Glomerular visceral epithelial cell (primary cell): ENCODE data around the gene HEBP1.
"Not testable (repeated sequence)": the region's sequence is repeated elsewhere in the genome, so short reads cannot be mapped to it uniquely, and the experiment has no call there.

Source experiments
- DNase-seq: peaks from one replicate; pipeline ENCODE4 v3.0.0-alpha.2; 2016; ENCODE audit errors: extremely low spot score

Gene HEBP1

GRCh38 chr12:12999959-13000615 is at the start of gene HEBP1:
Gene HEBP1, minus strand, starts transcription at chr12:13000265. Its CDS starts 151 bp downstream, at chr12:13000114.
- DNase-seq = peak; percentile 92

- DNase-seq = no peak
These were observed 49.8 kb upstream of the HEBP1 start for GRCh38 chr12:13049816-13050215.

GRCh38 chr12:13046964-13047363 is 46.9 kb upstream of the HEBP1 start:
- DNase-seq = no peak

- DNase-seq = no peak
These were observed 45.8 kb upstream of the HEBP1 start for GRCh38 chr12:13045816-13046215.

- DNase-seq = no peak
These were observed 44.8 kb upstream of the HEBP1 start for GRCh38 chr12:13044906-13045299.

GRCh38 chr12:13044002-13044905 is 44.2 kb upstream of the HEBP1 start, which contains the start of gene FAM234B:
Gene FAM234B, plus strand, starts transcription at chr12:13044381. Its CDS starts 23 bp downstream, at chr12:13044404.
- DNase-seq = peak; percentile 63

GRCh38 chr12:13042666-13043230 is 42.7 kb upstream of the HEBP1 start:
- no peak for DNase-seq

GRCh38 chr12:13041224-13041623 is 41.2 kb upstream of the HEBP1 start:
- no peak for DNase-seq

- no peak for DNase-seq
These were observed 39.4 kb upstream of the HEBP1 start for GRCh38 chr12:13039328-13039956.

DNA sequence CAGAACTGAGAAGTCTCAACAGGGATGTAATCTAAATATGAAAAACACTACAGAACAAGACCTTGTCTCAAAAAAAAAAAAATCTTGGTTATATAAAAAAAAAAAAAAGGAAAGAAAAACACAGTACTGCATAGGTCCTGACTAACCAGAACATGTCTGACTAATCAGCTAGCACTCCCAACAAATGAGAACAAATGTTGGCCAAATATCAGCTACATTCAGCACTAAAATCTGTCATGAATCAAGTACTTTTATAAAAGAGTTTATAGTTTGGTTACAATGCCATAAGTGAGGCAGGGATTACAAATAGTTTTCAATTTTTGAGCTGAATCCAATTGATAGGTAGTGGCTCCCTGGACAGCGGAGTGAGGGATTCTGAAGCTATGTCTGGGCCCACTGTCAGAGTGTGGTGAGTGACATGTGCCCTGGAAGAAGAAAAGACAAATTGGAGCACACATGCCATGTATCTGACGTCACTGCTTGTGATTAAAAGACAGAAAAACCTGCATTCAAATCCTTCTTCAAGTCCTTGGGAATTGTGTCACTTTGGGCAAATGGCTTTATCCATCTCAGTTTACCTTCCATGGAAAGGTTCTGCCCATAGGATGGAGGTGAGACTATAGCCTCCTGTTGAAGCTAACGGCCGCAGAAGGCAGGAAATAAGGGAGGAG is 38.6 kb upstream of the HEBP1 start:
- DNase-seq = no peak

DNA sequence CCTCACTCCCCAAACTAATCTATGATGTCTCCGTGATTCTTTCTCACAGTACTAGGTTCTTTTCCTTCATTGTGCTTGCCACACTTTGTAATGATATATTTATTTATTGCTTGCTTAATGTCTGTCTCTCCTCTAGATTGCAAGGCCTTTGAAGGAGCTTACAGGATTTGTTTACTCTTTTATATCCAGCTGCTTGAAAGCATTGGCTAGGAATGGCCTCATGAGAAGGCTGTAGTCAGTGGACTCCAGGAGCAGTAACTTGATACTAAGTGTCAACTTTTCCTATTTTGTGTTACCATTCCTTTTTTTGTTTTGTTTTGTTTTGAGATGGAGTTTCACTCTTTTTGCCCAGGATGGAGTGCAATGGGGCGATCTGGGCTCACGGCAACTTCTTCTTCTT is 36.8 kb upstream of the HEBP1 start:
- DNase-seq = no peak

DNA sequence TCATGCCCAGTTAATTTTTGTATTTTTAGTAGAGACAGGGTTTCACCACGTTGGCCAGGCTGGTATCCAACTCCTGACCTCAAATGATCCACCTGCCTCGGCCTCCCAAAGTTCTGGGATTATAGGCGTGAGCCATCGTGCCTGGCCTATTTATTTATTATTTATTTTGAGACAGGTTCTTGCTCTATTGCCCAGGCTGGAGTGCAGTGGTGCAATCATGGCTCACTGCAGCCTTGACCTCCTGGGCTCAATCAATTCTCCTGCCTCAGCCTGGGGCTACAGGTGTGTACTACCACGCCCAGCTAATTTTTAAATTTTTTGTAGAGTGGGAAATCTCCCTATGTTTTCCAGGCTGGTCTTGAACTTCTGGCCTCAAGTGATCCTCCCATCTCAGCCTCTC is 35.3 kb upstream of the HEBP1 start:
- not testable (repeated sequence) for DNase-seq

GRCh38 chr12:13033476-13033875 is 33.4 kb upstream of the HEBP1 start:
- no peak for DNase-seq

DNA sequence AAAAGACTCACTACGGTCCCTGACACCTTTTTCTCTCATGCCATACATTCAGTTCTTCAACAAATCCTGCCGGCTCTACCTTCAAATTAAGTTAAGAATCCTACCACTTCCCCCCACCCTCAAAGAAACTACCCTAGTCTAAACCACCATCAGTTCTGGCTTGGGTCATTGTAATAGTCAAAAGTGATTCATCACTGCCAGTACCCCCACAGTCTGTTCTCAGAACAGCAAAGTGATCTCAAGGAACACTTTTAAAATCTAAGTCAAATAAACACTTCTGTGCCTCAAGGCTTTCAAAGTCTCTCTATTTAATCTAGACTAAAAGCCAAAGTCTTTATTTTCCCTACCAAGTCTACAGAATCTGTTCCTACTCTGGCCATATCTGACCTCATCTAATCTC is 32.1 kb upstream of the HEBP1 start:
- DNase-seq = no peak

DNA sequence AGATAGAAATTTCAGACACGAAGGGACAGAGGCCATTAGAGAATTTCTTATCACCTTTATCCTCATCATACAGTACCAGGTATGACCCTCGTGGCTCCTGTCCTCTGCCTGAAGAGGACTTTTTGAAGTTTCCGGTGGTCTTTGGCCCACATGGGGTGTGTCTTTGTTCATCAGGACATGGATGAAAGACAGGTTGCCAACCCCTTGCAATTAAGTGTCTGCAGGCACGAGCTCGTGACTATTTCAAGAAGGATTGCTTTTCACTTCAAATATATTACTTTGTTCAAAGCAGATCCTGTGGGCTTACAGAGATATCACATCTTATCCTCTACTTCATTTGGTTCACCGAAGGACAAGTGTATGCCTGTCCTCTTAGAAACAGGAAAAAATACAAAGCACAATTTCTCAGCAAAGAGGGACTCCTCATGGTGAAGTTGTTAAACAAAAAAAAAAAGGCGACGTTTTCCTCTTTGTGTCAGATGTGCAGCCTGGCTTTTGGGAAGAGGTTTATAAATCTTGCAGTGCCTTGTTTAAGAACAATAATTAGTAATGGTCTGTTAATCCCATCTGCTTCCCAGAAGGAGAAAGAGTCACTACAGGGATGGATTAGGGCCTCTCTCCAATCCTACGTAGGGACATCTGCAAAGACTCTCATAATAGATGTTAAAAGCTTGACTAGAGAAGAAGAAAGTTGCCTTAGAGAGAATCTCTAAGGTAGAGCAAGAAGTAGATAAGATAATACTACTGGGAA is 30.7 kb upstream of the HEBP1 start:
- no peak for DNase-seq

DNA sequence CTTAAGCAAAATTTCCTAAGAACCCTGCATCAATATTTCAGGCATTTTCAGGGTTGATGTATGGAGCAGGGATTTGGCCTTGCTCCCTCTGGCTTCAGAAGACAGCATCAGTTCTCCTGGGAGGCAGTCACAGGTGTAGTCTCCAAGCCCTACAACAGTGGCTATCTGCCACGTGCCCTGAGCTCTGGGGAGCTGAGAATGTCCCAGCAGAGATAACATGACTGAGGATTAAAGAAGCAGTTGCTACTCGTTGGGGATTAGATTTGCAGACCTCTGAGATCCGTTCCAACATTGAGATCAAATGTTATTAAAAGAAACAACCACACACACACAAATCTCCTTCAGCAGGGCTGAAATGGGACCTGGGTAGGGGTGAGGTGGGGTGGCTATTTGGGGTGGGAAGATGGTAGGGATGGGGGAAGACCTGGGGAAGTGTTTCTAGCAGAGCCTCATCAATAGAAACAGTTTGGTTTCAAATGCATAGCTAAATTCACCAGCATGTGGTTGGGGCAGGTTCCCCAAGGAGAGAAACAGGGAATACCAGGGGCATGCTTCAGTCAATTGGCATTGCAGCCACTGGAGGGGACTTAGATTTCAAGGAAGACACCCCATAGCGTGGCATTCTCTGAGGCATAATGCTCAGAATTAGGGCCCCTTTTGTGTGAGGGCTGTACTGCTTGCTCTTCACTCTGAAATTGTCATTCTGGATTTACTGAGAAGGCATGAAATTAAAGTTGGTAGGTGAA is 28.9 kb upstream of the HEBP1 start:
- no peak for DNase-seq

DNA sequence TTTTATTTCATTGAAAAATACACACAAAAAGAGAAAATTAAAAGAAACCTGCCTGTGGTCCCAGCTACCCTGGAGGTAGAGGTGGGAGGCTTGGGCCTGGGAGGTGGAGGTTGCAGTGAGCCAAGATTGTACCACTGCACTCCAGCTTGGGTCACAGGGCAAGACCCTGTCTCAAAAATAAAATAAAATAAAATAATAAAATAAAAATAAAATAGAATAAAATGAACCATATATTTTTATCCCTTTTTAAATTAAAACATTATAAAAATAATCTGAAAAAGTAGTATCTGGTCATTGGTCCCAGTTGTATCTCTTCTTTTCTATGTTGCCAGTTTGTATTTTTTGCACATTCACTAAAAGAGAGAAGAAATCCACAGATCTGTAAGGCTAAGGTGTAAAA is 27.4 kb upstream of the HEBP1 start:
- no peak for DNase-seq

GRCh38 chr12:13027032-13027431 is 27.0 kb upstream of the HEBP1 start:
- DNase-seq = no peak

DNA sequence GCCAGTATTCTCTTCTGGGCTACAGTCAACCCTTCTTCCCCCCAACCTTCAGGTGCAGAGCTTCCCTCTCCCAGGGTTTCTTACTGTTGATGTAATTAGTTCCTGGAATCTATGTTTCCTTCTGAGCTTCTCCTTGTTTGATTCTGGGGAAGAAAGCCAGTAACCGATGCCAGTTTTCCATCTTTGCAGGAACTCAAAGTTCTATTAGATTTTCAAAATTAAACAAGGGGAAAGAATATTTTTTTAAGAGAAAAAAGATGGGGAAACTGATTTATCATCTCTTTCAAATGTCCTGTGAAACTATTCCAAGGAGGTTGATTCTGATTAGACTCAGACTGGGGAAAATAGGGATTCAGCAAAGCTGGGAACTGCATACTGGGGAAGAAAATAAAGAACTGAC is 26.2 kb upstream of the HEBP1 start:
- DNase-seq = no peak

GRCh38 chr12:13024531-13024916 is 24.5 kb upstream of the HEBP1 start:
- DNase-seq = no peak
